GM19240 (cell line): Measurements from ENCODE around the gene SUFU.
"Not testable (repeated sequence)": the region's sequence is repeated elsewhere in the genome, so short reads cannot be mapped to it uniquely, and the experiment has no call there.

ENCODE experiments used
- DNase-seq: peaks from one replicate; pipeline ENCODE4 v3.0.0; 2011; ENCODE audit warnings: low spot score; ENCODE audit not compliant: insufficient read length

Gene SUFU

DNA sequence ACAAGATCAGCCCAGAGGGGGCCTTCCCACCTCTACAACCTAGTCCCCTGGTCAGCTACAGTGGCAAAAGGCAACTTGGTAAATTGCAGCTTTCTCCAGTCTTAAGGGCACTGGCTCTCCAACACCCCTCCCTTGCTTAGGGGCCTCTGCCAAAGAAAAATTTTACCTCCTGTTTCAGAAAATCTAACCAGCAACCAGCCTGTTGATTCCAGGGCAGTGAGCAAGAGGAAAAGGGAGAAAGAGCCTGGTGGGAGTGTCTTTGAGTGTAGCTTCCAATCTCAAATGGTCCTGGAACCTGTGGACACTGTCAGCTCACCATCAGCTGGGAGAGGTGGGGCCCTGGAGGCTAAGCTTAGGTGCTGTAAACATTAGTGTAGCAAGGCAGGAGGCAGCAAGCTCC, 24.1 kb upstream of the SUFU start:
- no peak for DNase-seq

DNA sequence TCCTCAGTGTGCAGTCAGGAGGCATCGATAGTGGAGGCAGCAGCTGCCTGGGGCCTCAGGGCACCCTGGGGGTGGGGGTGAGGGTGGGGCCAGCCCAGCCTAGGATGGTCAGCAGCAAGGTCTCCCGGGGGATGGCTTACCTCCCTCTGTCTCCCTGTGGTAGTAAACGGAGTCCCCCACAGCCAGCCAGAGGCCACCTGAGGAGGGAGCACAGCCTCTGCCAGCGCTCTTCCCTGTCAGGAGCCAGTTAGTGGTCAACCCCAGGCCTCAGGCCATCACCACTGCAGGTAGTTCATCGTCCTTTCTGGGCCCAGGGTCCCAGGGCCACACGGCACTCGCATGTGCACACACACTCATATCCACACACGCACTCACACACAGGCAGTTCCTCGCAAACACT, 23.4 kb upstream of the SUFU start:
- DNase-seq: no peak

DNA sequence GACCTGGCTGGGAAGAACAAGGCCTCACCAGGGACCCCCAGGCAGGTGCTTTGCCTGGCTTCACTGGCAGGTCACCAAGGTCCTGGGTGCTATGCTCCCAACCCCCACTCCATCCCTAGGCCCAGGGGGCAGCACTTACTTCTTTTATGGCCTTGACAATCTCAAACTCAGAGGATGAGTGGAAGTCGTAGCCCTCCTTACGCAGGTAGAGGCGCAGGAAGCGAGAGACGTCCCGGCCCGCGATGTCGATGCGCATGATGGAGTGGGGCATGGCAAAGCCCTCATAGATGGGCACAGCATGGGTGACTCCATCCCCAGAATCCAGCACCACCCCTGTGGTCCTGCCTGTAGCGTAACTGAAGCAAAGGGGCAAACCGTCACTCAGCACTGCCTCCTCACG, 19.8 kb upstream of the SUFU start:
- DNase-seq: no peak

DNA sequence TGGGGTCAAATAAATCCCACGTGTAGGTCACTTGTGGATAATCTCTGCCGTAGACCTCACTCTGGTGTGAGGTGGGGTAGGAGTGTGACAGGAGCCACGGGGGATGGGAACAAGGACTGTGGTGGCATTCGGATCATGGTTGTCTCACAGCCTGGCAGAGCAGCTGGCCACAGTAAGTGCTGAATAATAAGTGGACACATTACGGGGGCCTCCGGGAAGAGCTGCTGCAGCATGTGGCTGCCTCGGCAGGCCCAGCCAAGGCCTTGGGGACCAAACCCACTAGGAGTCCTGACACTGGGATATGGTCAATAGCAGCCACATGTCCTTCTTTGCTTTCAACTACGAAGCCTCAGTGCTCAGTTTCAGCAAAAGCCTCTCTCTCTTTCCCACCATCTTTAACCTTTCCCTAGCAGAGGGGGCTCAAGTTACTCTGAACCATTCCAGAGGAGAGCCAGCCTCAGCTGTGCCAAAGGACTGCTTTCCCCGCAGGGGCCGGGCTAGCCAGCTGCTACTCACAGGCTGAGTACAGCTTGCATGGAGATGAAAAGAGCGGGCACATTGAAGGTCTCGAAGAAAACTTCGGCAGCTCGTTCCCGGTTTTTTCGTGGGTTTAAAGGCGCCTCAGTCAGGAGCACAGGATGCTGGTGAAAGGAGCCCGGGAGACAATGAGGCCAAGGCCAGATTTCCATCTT, 18.5 kb upstream of the SUFU start:
- DNase-seq: no peak

DNA sequence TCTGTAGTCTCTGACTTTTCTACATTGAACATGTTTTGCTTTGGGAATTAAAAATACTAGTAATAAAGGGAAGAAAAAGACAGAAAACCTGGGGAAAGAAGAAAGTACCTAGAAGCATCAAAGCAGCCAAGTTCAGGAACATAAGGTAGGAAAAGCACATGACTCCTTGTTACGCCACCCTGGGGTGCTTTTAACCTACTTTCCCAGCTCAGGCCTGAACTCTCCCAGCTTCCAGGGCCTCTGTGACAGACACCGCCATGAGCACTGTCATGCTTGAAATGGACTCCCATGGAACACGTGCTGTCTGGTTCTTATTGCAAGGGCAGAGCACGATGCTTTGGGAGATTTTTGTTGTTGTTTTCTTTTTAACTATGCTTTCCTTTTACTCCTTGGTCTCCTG, 12.6 kb upstream of the SUFU start:
- no peak for DNase-seq

DNA sequence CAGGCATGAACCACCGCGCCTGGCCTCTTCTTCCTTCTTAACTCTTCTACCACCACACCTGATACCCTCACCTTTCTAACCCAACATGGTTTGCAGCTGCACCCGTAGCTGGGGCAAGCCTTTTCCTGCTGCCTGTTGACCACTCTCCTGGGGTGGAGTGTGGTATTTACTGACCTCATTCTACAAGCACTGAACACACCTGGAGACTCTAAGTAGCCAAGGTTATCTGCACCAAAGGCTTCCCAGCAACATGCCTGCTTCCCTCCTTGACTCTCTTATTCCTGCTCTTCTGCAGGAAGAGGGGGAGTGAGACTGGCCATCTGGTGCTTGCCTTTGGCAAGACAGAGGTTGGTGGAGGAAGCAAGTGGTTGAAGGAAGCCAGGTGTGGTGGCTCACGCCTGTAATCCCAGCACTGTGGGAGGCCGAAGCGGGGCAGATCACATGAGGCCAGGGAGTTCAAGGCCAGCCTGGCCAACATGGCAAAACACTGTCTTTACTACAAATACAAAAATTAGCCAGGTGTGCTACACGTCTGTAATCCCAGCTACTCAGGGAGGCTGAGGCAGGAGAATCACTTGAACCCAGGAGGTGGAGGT, 11.3 kb upstream of the SUFU start:
- DNase-seq: no peak

DNA sequence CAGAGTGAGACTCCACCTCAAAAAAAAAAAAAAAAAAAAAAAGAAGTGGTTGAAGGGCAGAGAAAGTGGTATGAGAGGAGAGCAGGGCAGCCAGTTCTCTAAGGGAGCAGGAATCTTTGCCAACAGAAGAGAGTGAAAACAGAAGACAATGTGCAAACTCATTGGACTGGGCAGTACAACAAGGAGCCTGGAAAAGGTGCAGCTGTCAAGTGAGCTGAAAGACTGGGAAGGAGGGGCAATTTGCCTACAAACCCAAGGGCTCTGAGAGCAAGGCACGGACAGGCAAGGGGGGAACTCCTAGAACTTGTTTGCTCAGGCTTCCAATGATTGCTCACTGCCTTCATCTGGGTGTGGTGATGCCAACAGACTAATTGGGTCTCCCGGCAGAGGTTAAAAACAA, 10.8 kb upstream of the SUFU start:
- no peak for DNase-seq

DNA sequence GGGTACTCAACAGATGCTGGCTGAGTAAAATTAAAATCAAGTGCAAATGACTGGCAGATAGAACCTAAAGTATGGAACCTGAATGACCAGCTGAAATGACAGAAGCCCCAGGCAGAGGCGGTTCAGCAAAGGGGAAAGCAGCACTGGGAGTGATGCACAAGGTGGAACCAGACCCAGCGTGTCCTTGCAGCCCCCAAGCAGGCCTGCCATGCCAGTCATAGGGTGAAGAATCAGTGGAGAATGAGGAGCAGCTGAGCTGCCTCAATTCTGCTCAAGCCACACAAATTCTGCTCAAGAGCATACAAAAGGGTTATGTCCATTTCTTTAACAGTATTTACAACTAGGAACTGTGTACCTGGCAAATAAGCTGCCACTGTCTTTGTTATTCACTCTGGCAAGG, 10.0 kb upstream of the SUFU start:
- DNase-seq: no peak

DNA sequence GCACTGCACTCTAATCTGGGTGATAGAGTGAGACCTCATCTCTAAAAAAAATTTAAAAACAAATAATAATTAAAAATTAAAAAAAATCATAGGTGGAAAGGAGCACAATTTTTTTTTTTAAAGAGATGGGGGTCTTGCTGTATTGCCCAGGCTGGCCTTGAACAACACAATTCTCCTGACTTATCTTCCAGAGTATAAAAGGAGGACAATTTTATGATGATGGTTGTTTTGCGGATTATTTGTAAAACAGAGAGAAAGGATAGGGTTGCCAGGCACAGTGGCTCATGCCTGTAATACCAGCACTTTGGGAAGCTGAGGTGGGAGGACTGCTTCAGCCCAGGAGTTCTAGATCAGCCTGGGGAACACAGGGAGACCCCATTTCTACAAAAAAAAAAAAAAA, 6.2 kb upstream of the SUFU start:
- no peak for DNase-seq

DNA sequence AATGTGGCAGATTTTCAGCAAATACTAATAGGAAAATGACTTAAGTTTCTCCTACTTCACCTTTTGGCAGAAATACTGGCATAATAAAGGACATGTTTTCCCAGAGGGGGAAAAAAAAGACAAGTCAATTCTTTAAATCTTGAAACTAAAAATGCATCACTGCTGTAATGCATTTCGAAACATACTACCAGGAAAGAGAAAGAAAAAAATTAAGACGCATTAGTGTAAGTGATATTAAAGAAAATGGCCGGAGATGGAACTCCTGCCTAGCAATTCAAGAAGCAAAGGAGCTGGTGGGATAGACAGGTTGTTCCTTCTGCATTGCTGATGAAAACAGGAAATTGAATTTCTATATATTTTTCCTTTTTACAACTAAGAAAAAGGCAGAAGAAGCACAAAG, 4.4 kb upstream of the SUFU start:
- DNase-seq: no peak

DNA sequence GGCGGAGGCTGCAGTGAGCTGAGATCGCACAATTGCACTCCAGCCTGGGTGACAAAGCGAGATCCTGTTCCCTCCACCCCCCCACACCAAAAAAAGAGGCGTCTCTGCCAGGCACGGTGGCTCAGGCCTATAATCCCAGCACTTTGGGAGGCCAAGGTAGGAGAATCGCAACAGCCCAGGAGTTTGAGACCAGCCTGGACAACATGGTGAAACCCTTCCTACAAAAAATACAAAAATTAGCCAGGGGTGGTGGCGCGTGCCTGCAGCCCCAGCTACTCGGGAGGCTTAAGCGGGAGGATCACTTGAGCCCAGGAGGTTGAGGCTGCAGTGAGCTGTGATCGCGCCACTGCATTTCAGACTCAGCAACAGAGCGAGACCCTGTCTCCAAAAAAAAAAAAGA, 3.1 kb upstream of the SUFU start:
- DNase-seq: not testable (repeated sequence)

DNA sequence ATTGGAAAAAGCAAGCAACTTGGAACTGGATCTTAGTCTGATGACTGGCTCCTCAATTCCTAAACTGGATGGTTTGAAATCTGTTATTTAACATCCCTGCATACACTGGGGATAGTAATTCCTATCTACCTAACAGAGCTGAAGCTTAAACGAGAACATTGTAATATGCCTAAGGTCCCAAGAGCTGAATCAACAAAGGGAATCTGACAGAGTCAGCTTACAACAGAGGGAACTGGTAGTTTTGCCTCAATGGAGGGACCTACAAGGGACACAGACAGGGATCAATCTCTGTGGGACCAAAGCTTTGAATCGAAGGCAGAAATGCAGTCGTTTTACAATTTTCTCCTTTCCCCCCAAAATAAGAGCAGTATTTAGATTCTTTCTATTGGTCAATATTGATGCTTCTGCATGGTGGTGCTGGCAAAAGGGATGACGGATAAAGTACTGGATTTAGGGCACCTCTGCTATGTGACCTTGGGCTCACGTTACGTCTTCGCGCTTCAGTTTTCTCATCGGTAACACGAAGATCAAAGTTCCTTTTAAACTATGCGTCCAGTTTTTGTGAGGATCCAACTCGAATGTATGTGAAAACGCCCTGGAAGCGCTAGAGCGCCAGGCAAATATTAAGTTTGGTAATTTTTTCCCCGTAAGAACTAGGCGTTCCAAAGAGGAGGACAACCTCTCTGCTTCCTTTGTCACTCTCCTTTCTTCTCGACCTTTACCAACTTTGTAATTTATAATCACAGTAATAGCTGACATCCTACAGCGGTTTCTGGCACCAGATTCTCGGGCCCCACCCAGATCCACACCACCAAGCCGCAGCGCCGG, 2.4 kb upstream of the SUFU start:
- no peak for DNase-seq

DNA sequence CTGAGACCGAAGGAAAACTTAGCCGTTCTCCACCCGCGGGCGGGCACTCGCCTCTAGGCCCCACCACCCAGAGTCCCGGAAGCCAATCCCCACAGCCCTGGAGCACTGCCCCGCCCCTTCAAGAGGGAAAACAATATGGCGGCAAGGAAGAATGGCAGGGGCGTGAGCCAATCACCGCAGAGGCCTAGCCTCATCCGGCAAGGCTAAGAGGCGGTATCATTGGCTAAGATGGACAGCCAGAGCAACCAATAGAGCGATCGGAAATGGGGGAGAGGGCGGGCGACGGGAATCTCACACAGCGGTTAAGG, 1.8 kb upstream of the SUFU start:
- peak; percentile 92 for DNase-seq

DNA sequence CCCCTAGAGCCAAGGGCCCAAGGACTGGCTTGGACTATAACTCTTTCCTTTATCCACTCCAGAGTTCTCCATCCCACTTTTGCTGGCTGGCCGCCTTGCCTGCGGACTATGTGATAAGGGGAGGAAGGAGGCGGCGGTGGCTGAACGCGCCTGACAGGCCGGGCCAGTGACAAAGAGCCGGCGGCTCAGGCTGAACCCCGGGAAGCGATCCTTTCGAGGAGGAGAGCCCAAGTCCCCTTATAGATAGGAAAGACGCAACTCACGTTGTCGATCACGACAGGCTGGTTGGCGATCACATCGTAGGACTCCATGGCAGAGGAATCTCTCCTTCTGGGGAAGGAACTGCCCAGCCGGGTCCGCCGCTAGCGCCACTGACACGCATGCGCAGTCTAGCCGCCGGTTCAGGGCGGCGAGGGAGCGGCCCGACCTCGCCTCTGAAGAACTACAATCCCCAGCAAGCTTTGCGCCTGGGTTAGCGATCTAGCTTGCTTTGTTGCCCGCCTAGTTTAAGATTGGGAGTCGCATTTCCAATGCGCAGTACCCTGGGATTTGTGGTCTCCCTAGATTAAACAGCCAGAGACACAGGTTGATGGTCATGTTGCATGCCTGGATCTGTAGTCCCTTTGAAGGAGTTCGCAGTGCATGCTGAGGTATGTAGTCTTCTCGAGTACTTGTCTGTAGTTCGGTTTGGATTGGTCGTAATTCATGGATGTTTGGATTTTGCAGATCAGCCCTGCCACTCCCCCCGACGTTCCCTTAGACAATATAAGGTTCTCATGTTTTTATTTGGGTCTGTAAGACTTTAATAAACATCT, 1.2 kb upstream of the SUFU start, which contains the start of gene ACTR1A:
ACTR1A (minus strand) TSS at position 376 of the 815 bp plus-strand sequence; CDS start at position 311, 65 bp downstream.
- DNase-seq: peak; percentile 78

DNA sequence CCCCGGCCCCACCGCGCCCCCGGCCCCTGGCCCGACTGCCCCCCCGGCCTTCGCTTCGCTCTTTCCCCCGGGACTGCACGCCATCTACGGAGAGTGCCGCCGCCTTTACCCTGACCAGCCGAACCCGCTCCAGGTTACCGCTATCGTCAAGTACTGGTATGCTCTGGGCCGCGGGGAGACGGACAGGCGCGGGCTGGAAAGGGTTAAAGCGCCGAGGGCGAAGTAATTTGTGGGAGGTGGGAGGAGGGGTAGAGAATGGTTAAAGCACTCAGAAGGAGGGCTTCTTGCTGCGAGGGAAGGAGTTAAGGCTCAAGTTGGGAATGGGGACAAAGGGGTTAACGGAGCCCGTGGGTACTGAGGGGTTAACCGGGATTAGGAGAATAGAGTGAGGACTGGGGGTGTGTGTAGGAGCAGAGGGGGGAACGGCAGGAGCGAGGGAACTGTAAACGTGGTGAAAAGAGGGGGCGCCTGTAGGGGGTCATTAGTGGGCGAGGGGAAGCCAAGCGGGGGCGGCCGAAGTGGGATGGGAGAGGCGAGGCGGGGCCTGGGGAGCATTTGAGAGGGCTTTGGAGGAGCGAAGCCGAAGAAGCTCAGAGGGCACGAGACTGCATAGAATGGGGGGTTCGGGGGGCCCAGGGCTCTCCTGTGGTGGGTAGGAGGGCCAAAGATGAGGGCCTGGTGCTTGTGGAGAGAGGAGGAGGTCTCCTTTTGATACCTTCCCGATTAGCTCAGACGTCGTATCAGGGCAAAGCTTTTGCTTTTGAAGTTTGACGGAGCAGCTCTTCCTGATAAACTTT, 605 bp downstream of the SUFU start:
- no peak for DNase-seq

DNA sequence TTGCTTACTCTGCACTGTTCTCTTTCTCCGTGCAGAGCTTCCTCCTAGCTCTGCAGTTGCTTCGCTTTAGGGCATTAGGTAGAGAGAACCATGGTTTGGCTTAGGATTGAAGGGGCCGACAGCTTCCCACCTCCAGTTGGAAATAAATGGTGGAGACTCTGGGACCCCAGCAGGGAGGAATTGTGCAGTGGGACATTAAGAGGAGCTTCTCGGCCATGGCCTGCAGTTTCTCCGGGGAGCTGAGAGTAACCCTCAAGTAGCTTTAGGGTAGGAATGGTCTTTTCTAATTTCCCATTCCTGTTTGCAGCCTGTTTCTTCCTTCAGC, 1.2 kb downstream of the SUFU start:
- no peak for DNase-seq

DNA sequence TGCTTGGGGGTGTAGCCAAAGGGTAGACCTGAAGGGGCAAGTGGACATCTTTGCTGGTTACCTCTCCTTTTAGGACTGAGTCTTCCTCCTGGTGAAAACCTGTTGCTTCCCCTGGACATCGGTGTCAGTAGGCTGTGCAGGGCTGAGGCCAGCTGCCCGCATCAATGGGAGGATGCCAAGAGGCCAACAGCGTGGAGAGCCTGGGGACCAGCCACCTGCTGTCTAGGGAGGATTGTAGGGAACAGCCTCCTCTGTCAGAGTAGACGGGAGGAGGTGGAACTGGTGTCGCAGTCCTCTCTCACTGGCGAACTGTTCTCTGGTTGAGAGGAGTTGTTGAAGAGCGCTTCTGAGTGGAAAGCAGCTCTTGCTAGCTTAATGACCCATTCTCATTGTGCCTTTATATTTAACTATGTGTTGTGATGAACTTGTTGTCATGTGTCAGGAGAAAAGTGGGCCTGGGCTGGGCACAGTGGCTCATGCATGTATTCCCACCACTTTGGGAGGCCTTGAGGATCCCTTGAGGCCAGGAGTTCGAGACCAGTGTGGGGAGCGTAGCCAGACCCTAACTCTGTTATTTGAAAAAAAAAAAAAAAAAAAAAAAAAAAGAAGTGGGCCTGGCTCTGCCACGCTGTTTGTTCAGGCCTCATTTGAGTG, 1.8 kb downstream of the SUFU start:
- no peak for DNase-seq

DNA sequence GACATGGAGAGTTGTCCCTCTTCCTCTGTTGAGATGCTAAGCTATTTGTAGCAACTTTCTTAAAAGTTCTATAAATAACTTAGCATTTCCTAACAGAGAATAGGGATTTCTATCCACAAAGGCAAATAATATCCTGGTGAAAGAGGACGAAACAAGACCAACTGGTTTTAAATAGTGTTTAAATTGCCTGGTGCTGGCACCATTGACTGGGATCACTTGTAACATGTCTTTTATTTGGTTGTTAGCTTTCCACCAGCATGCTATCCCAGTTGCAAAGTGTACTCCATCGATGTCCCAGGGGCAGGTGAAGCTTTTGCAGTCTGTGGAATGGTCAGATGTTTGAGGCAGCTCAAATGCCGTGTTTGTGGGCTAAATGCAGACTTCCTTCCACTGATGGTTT, 3.7 kb downstream of the SUFU start:
- DNase-seq: no peak

DNA sequence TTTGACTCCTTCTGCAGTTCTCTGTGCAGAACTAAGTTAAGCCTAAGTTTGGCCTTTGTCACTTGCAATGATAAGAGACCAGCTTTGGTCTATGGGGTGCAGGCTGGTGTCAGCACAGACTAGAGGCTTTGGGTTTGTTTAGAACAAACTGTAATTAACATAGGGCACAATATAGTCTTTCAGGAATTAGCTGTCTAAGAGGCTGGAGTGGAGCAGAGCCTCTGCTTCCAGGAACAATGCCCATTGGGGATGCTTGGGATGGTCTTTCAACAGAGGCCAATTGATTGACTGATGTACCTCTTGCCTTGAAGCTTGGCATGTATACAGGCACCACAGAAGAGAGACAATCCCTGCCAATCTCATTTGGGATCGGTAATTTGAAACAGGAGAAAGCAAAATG, 4.7 kb downstream of the SUFU start:
- DNase-seq: no peak

DNA sequence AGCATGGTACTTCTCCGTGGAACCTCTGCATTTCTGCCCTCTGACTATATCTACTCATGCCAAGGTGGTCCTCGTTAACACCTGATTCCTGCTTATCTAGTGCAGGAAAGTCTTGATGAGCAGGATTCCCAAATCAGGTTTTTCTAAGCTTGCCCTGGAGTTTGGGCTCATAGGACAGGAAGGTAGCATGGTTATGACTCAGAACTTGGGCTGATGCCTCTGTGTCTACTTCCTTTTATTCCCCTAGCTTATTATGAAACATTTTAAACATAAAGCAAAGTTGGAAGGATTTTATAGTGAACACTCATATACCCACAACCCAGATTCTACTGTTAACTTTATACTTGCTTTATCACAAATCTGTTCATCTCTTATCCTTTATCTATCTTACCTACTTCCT, 5.6 kb downstream of the SUFU start:
- DNase-seq: no peak
